Limb (tissue), 2 donors: Measurements from ENCODE around the gene IL10RB.

Experiments
- DNase-seq, 2 donors: peaks; one replicate each; pipeline ENCODE4 v3.0.0-alpha.2; 2016; ENCODE audit errors: extremely low spot score in 2 of 2

Gene IL10RB

DNA sequence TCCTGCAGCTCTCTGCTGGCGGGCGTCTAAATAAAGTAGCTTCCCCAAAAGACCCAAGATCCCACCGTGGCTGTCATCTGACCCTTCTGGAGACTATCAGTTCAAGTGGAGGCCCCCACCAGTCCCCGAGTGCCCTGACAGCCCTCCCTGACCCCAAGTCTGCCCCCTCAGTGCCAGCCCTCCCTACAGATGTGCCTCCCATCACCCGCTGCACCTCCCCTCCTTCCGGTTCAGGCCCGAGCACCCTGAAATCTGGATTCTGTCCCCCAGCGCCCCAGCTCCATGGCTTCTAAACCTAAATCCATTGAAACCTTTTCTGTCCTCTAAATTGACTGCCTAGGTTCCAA is 595 bp downstream of the IL10RB start:
- no peak for DNase-seq

GRCh38 chr21:33267250-33267649 is 1.1 kb downstream of the IL10RB start:
- DNase-seq: no peak

- DNase-seq: no peak
Observed at GRCh38 chr21:33268393-33268736, 2.2 kb downstream of the IL10RB start.

DNA sequence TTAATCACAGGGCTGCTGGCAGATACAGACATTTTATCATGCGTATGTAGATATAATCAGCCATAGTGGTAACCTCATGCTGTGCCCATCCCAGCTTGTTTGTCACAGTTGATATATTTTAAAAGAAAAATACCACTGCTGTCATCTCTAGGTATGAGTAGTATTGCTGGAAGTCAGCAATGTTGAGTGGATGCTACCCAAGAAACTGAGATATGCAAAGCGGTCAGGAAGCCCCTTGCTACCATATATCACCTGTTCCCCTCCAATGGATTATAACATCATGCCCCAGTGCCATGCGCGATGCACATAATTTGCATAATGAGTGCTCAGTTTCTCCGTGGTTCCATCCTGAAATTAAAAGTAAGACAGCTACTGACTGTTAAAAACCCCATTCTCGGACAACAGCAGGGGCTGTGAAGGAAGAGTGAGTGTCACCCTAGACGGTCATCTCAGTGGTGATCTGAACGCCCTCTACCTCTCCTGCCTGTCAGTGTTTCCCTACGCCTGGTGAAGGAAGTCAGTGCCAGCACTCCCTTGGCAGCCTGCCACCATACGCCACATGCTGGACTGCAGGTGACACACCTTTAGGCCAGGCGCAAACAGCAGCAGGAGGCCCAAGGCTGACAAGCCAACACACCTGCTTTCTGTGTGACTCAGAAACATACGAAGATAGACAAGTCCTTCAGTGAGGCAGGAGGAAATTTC is 2.7 kb downstream of the IL10RB start:
- no peak for DNase-seq

- no peak for DNase-seq
Observed at GRCh38 chr21:33270986-33271385, 4.8 kb downstream of the IL10RB start.

DNA sequence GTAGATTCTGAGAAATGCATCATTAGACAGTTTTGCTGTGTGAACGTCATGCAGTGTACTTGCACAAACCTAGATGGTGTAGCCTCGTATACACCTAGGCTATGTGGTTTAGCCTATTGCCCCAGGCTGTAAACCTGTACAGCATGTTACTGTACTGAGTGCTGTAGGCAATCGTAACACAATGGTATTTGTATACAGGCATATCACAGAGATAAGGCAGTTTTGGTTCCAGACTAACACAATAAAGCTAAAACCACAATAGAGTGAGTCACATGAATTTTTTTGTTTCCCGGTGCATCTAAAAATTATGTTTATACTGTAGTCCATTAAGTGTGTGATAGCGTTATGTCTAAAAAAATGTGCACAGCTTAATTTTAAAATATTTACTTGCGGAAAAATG is 6.9 kb downstream of the IL10RB start:
- DNase-seq: no peak

DNA sequence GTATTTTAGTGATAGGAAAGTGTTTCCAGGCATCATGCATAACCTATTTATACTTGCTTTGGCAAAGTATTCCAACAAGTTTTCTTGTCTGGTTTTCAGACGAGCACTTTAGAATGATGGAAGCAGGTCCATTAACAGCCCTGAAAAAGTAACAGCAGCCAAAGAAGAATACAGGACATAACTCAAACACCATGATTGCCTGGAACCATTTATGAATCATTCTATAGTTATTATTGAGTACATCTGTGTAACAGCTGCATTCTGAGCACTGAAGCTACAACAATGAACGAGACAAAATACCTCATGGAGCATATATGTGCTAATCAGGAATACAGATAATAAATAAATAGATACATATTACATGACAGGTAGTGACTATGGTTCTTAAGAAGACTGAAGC is 12.6 kb downstream of the IL10RB start:
- DNase-seq: no peak

GRCh38 chr21:33279330-33279820 is 13.2 kb downstream of the IL10RB start:
- DNase-seq: no peak

- no peak for DNase-seq
Observed at GRCh38 chr21:33281096-33281652, 15.0 kb downstream of the IL10RB start.

DNA sequence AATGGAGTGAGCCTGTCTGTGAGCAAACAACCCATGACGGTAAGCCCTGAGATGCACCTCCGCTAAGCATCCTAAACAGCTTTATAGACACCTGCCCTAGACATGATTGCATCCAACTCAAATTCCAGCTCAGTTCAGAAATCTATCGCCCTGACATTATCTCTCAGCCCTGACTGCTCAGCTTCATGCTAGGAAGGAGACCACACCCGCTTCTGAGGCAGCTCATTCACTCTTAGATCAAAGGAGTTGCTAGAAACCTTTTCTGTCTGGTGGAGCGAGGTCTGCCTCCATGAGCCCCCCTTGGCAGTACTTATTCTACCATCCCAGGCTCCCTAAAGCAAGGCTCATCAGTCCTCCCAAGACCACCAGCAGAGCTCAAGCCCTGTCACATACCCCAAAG is 17.0 kb downstream of the IL10RB start:
- DNase-seq: no peak

DNA sequence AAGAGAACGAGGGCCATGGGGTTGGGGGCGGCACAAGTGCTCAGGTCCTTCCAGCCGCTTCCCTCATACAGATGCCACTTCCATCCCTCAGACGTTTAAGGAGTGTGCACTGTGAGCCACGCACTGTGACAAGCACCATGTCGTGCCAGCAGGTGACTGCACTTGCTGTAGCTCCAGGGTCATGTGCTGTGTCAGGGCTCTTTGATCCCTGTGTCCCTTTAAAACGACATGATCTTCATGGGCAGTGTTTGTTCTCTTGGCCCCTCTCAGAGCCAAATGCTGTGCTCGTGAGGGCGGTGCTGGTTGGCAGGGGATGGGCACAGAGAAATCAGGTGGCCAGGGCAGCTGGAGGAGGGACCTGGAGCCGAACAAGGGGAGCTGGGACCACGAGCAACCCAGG is 19.9 kb downstream of the IL10RB start:
- DNase-seq: no peak

GRCh38 chr21:33286600-33287456 is 20.7 kb downstream of the IL10RB start:
- DNase-seq: peak; percentile 43 to 56

- DNase-seq: no peak
Observed at GRCh38 chr21:33289199-33289819, 23.1 kb downstream of the IL10RB start.

DNA sequence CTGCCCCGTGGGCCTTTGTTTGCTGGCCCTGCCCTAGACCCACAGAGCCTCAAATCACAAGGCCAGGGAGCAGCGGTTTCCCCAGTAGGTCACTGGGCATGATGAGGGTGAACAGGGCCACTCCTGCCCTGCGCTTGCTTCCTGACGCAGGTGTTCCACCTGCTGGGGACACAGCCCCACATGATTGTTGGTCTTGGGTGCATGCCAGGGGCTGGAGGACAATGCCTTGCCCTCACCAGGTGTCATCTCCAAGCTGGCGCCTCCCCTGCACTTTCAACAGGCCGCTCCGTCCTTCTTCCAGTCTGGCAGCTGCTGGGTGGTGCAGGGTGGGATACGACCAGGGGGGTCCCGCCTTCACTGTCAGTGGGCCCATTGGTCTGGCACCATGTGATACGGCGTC is 24.3 kb downstream of the IL10RB start:
- DNase-seq: no peak

GRCh38 chr21:33291686-33292085 is 25.5 kb downstream of the IL10RB start:
- DNase-seq: no peak

- no peak for DNase-seq
Observed at GRCh38 chr21:33292724-33293123, 26.6 kb downstream of the IL10RB start.

GRCh38 chr21:33293136-33293535 is 27.0 kb downstream of the IL10RB start:
- DNase-seq: no peak

- DNase-seq: no peak
Observed at GRCh38 chr21:33293811-33294216, 27.6 kb downstream of the IL10RB start.

DNA sequence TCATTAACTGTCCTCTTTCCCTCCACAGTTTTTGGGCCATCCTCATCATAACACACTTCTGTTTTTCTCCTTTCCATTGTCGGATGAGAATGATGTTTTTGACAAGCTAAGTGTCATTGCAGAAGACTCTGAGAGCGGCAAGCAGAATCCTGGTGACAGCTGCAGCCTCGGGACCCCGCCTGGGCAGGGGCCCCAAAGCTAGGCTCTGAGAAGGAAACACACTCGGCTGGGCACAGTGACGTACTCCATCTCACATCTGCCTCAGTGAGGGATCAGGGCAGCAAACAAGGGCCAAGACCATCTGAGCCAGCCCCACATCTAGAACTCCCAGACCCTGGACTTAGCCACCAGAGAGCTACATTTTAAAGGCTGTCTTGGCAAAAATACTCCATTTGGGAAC is 30.0 kb downstream of the IL10RB start:
- DNase-seq: no peak

- DNase-seq: no peak
Observed at GRCh38 chr21:33299181-33299752, 33.1 kb downstream of the IL10RB start.

DNA sequence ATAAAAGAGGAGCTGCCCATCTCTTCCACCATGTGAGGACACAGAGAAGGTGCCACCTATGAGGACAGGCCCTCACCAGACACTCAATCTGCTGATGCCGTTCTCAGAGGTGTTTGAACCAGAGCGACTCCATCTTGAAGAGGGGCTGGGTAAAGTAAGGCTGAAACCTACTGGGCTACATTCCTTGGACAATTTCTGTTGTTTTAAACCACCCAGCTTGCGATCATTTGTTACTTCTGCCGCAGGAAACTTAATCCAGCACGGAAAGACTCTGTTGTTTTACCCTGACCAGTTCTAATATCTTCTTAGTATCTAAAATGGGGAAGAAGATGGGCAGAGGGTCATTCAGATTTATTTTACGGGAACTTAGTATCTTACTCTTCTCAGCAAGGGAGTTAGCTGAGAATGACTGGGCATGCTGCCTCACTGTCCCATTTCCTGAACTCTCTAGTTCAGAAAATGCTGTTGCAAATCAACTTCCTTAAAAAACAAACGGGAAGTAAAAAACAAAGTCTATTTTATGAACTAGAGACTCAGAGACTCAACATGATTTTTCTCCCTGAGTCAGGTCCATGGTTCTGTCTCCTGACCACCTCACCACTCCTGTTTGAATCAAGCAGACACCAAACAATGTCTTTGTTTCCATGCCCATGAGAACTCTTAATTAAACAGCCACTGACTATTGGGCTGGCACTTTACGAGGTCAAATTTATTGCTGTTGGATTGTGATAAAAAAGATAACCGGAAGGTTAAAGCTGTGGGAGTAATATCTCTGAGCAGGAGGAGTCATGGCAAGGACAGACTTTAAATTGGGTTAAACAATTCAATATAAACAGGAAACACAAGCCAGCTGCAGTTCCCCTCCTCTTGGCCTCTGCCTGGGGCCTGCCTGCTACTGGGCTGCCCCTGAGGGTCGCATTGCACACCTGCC is 34.8 kb downstream of the IL10RB start:
- DNase-seq: no peak
